GM23338 (cell line): ENCODE measurements around the gene SNRPD3. TPM values are rescaled to one million over a fixed set of nuclear protein-coding genes. Genes with fewer than 3 reads are reported as not detected.

Source experiments
- ATAC-seq: fragments of 200-7000 bp; cut with Tn5 transposase; 3 replicates; pipeline ENCODE4 v1.9.1; 2020
- DNase-seq: peaks from one replicate; pipeline ENCODE4 v3.0.0-alpha.2; 2015; ENCODE audit warnings: low spot score
- H2AFZ ChIP-seq: fragments of 200-600 bp; sonication (generic); 2 replicates; pipeline ENCODE4 v1.8.0; 2016; ENCODE audit warnings: antibody characterized with exemption, mild to moderate bottlenecking, moderate library complexity
- H3F3A ChIP-seq: fragments of 200-600 bp; sonication (generic); replicated peaks from 2 replicates; pipeline ENCODE4 v1.8.0; 2017; ENCODE audit warnings: antibody characterized with exemption, mixed run types, low read depth
- H3K27ac ChIP-seq: fragments of 200-600 bp; sonication (generic); 2 replicates; pipeline ENCODE4 v1.6.1; 2016; ENCODE audit warnings: low read depth
- H3K27me3 ChIP-seq: fragments of 200-600 bp; sonication (generic); 2 replicates; pipeline ENCODE4 v1.8.0; 2016; ENCODE audit warnings: mild to moderate bottlenecking, mixed run types, moderate library complexity; ENCODE audit not compliant: insufficient read depth
- H3K36me3 ChIP-seq: fragments of 200-600 bp; sonication (generic); 2 replicates; pipeline ENCODE4 v1.8.0; 2016; ENCODE audit warnings: mild to moderate bottlenecking; ENCODE audit not compliant: insufficient read depth
- H3K4me1 ChIP-seq: fragments of 200-600 bp; sonication (generic); 2 replicates; pipeline ENCODE4 v1.8.0; 2016; ENCODE audit warnings: mild to moderate bottlenecking, moderate library complexity; ENCODE audit not compliant: insufficient read depth
- H3K4me2 ChIP-seq: fragments of 200-600 bp; sonication (generic); 2 replicates; pipeline ENCODE4 v1.7.1; 2017; ENCODE audit warnings: mixed run types
- H3K4me3 ChIP-seq: fragments of 200-600 bp; sonication (generic); 2 replicates; pipeline ENCODE4 v1.6.1; 2016; ENCODE audit warnings: mixed run types
- H3K79me2 ChIP-seq: fragments of 200-600 bp; sonication (generic); replicated peaks from 2 replicates; pipeline ENCODE4 v1.8.0; 2017; ENCODE audit warnings: mild to moderate bottlenecking; ENCODE audit not compliant: insufficient read depth
- H3K9me2 ChIP-seq: fragments of 200-600 bp; sonication (generic); 2 replicates; pipeline ENCODE4 v1.8.0; 2017; ENCODE audit not compliant: insufficient read depth
- H4K20me1 ChIP-seq: fragments of 200-600 bp; sonication (generic); replicated peaks from 2 replicates; pipeline ENCODE4 v1.8.0; 2017; ENCODE audit warnings: mild to moderate bottlenecking; ENCODE audit not compliant: insufficient read depth
- H3K27ac Mint-ChIP-seq: 2 replicates; pipeline ENCODE4 v1.8.0; 2020; ENCODE audit warnings: inconsistent platforms, mild to moderate bottlenecking, moderate library complexity, mixed read lengths
- H3K27me3 Mint-ChIP-seq: 3 replicates; pipeline ENCODE4 v1.8.0; 2022; ENCODE audit warnings: low read depth, mild to moderate bottlenecking, moderate library complexity, mixed read lengths, inconsistent platforms; ENCODE audit not compliant: insufficient read depth, poor library complexity
- H3K36me3 Mint-ChIP-seq: 3 replicates; pipeline ENCODE4 v1.8.0; 2021; ENCODE audit warnings: low read depth, mild to moderate bottlenecking, inconsistent platforms, moderate library complexity, mixed read lengths
- H3K4me1 Mint-ChIP-seq: 3 replicates; pipeline ENCODE4 v1.8.0; 2020; ENCODE audit warnings: mild to moderate bottlenecking, inconsistent platforms, mixed read lengths
- H3K4me3 Mint-ChIP-seq: 3 replicates; pipeline ENCODE4 v1.8.0; 2021; ENCODE audit warnings: moderate library complexity, mild to moderate bottlenecking, inconsistent platforms, mixed read lengths
- H3K9me3 Mint-ChIP-seq: 3 replicates; pipeline ENCODE4 v1.8.0; 2020; ENCODE audit warnings: moderate library complexity, mild to moderate bottlenecking, inconsistent platforms, mixed read lengths
- EZH2 ChIP-seq: fragments of 200-600 bp; sonication (generic); IDR thresholded peaks from one replicate; pipeline ENCODE4 v1.8.0; 2017; ENCODE audit warnings: antibody characterized with exemption, mild to moderate bottlenecking, low read depth; ENCODE audit not compliant: unreplicated experiment
- EZH2phosphoT487 ChIP-seq: fragments of 200-600 bp; sonication (generic); IDR thresholded peaks from one replicate; pipeline ENCODE4 v1.8.1; 2018; ENCODE audit warnings: antibody characterized with exemption; ENCODE audit not compliant: unreplicated experiment
- POLR2AphosphoS5 ChIP-seq: IDR thresholded peaks from 2 replicates; pipeline ENCODE4 v1.6.1; 2016; ENCODE audit warnings: antibody characterized with exemption, low read depth
- STAT1 ChIP-seq: IDR thresholded peaks from one replicate; pipeline ENCODE4 v1.6.1; 2016; ENCODE audit warnings: antibody characterized with exemption; ENCODE audit not compliant: unreplicated experiment
- ZNF331 ChIP-seq: fragments of 250-450 bp; sonication (Bioruptor Pico); IDR thresholded peaks from 2 replicates; pipeline ENCODE4 v1.5.0; 2020; ENCODE audit warnings: low read depth, mild to moderate bottlenecking, moderate library complexity
- polyA plus RNA-seq: library from polyadenylated mRNA; unstranded; fragments of >200 nt; fragmentation: Nextera tagmentation; extraction: Ambion mirVana; gene quantifications from 2 replicates; pipeline ENCODE4 v1.2.1, GENCODE V29; 2016
- total RNA-seq: library from RNA; depleted of rRNA; stranded (reverse); fragments of >200 nt; shearing (Covaris generic); gene quantifications from 2 replicates; pipeline ENCODE4 v1.2.3, GENCODE V29; 2014
- TF ChIP-seq, protein P1 (sequence below): IDR thresholded peaks from one replicate; pipeline ENCODE4 v1.6.1; 2018; ENCODE audit warnings: antibody characterized with exemption; ENCODE audit not compliant: unreplicated experiment
- TF ChIP-seq, protein P2 (sequence below), 2 experiments: fragments of 200-600 bp in 1 of 2; sonication (generic) in 1 of 2; conservative IDR thresholded peaks; 2 replicates each; pipeline versions ENCODE4 v1.5.1 to v1.6.1; 2016 to 2017; ENCODE audit warnings: antibody characterized with exemption in 2 of 2, low read depth in 2 of 2, mild to moderate bottlenecking in 2 of 2, moderate library complexity in 1 of 2

SNRPD3 gene
- total and polyA plus RNA-seq, 2 experiments from 2014 or later: 314 to 375 TPM

DNA sequence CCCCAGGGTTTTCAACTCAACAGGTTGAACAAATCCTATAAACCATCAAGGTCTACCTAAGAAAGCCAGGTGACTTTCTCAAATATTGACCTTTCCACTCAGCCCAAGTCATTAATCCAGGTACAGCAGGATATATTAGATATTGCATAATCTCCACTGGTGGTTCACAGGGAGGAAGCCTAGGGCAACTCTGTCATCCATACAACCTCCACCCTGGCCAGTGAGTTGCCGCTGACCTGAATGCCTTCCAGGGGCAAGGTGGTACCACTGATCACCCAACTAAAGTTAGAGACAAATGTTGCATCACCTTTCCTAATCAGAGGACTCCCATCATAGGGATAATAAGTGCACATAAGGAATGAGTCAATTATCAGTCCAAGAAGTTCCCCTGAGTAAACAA is 23.7 kb upstream of the SNRPD3 start (continued):
- TF ChIP-seq, protein P1, sequence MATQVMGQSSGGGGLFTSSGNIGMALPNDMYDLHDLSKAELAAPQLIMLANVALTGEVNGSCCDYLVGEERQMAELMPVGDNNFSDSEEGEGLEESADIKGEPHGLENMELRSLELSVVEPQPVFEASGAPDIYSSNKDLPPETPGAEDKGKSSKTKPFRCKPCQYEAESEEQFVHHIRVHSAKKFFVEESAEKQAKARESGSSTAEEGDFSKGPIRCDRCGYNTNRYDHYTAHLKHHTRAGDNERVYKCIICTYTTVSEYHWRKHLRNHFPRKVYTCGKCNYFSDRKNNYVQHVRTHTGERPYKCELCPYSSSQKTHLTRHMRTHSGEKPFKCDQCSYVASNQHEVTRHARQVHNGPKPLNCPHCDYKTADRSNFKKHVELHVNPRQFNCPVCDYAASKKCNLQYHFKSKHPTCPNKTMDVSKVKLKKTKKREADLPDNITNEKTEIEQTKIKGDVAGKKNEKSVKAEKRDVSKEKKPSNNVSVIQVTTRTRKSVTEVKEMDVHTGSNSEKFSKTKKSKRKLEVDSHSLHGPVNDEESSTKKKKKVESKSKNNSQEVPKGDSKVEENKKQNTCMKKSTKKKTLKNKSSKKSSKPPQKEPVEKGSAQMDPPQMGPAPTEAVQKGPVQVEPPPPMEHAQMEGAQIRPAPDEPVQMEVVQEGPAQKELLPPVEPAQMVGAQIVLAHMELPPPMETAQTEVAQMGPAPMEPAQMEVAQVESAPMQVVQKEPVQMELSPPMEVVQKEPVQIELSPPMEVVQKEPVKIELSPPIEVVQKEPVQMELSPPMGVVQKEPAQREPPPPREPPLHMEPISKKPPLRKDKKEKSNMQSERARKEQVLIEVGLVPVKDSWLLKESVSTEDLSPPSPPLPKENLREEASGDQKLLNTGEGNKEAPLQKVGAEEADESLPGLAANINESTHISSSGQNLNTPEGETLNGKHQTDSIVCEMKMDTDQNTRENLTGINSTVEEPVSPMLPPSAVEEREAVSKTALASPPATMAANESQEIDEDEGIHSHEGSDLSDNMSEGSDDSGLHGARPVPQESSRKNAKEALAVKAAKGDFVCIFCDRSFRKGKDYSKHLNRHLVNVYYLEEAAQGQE: no peak
- TF ChIP-seq EZH2: no peak
- TF ChIP-seq ZNF331: no peak

DNA sequence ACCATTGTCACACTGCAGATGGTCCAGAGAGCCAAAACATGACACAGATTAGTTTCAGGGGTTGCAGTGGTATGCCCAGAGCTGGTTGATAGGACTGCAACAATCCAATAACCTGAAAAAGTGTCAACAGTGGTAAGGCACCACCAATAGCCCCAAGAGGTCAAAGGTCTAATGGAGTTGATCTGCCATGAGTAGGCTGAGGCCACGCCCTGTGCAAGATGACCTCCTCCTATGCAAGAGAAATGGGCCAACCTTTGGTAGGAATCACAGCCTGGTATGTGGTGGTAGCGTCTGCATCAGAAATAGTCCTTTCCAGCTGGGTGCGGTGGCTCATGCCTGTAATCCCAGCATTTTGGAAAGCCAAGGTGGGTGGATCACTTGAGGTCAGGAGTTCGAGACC is 20.5 kb upstream of the SNRPD3 start:
- TF ChIP-seq ZNF331 (no peak), POLR2AphosphoS5 (no peak), EZH2phosphoT487 (no peak)
- TF ChIP-seq, protein P1: no peak
- Histone ChIP-seq H3K27ac (no peak overlapping the region), H3K79me2 (no peaks in the 10 kb centered on the region), H3K4me2 (no peak overlapping the region), H2AFZ (no peak overlapping the region), H3K9me2 (peaks cover 4% of the 10 kb centered on the region; the same call in 1 of the 2 replicates), H3K36me3 (no peaks in the 10 kb centered on the region), H3K4me3 (no peak overlapping the region), H3F3A (no peaks in the 10 kb centered on the region), H3K27me3 (no peaks in the 10 kb centered on the region), H4K20me1 (no peaks in the 10 kb centered on the region), H3K4me1 (no peaks in the 10 kb centered on the region)
- ATAC-seq (no peak), DNase-seq (no peak)
- Mint-ChIP-seq H3K4me1 (no peaks in the 10 kb centered on the region), H3K27me3 (peaks cover 2% of the 10 kb centered on the region), H3K36me3 (peaks cover 3% of the 10 kb centered on the region; the same call in 1 of the 3 replicates), H3K27ac (no peak overlapping the region), H3K9me3 (no peaks in the 10 kb centered on the region), H3K4me3 (no peak overlapping the region)

DNA sequence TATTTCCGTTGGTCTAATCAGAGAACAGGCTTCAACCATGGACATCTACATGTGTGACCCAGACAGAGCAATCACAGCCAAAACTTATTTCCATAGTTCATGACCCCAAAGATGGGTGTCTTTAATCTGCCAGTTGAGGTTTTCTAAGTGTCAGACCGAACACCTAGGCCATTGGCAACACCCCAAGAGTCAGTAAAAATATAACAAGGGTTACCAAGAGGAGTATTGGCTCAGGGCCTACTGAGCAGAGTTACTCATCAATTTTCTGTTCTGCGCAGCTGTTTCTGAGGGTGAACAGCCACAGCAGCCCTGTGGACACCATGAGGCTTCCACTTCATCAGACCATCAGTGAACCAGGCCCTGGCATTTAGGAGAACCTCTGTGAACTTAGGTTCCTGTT is 19.7 kb upstream of the SNRPD3 start:
- H3K9me2 ChIP-seq: peaks cover 4% of the 10 kb centered on the region; the same call in 1 of the 2 replicates
- H3K36me3 ChIP-seq: no peaks in the 10 kb centered on the region
- no peaks in the 10 kb centered on the region for H3K4me1 ChIP-seq
- no peaks in the 10 kb centered on the region for H3F3A ChIP-seq
- DNase-seq (no peak), ATAC-seq (no peak)
- H3K4me2 ChIP-seq: no peak overlapping the region
- Mint-ChIP-seq H3K36me3 (peaks cover 7% of the 10 kb centered on the region), H3K4me1 (no peaks in the 10 kb centered on the region), H3K27ac (no peak overlapping the region), H3K4me3 (no peak overlapping the region), H3K27me3 (peaks cover 4% of the 10 kb centered on the region), H3K9me3 (no peaks in the 10 kb centered on the region)
- no peak overlapping the region for H3K27ac ChIP-seq
- H3K27me3 ChIP-seq: no peaks in the 10 kb centered on the region
- no peaks in the 10 kb centered on the region for H3K79me2 ChIP-seq
- no peak overlapping the region for H2AFZ ChIP-seq
- no peaks in the 10 kb centered on the region for H4K20me1 ChIP-seq
- no peak overlapping the region for H3K4me3 ChIP-seq
- no peak for TF ChIP-seq STAT1
- no peak for TF ChIP-seq ZNF331
- TF ChIP-seq, protein P2, sequence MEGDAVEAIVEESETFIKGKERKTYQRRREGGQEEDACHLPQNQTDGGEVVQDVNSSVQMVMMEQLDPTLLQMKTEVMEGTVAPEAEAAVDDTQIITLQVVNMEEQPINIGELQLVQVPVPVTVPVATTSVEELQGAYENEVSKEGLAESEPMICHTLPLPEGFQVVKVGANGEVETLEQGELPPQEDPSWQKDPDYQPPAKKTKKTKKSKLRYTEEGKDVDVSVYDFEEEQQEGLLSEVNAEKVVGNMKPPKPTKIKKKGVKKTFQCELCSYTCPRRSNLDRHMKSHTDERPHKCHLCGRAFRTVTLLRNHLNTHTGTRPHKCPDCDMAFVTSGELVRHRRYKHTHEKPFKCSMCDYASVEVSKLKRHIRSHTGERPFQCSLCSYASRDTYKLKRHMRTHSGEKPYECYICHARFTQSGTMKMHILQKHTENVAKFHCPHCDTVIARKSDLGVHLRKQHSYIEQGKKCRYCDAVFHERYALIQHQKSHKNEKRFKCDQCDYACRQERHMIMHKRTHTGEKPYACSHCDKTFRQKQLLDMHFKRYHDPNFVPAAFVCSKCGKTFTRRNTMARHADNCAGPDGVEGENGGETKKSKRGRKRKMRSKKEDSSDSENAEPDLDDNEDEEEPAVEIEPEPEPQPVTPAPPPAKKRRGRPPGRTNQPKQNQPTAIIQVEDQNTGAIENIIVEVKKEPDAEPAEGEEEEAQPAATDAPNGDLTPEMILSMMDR (conservative IDR thresholded peaks at IDR 0.05; ENCODE audit: low read depth in 2 of 2): no peak
- TF ChIP-seq, protein P1: no peak
- no peak for TF ChIP-seq POLR2AphosphoS5
